Suprapubic skin (tissue), 4 donors: ENCODE measurements around the gene RPA4.

Experiments used
- CTCF ChIP-seq, 2 donors: fragments of 200-600 bp in 1 of 2; fragments of 450-650 bp in 1 of 2; sonication (generic) in 1 of 2; IDR thresholded peaks; one replicate each; pipeline ENCODE4 v1.5.1; 2016 to 2019; ENCODE audit warnings: antibody characterized with exemption in 2 of 2, mild to moderate bottlenecking in 1 of 2, moderate library complexity in 1 of 2
- EP300 ChIP-seq: sonication (generic); formaldehyde crosslinking; IDR thresholded peaks from one replicate; pipeline ENCODE4 v1.6.1; 2017; ENCODE audit warnings: antibody characterized with exemption
- POLR2A ChIP-seq, 2 donors: fragments of 450-650 bp; IDR thresholded peaks; one replicate each; pipeline ENCODE4 v1.6.1; 2017; ENCODE audit warnings: antibody characterized with exemption in 2 of 2, mild to moderate bottlenecking in 2 of 2, moderate library complexity in 2 of 2
- POLR2AphosphoS5 ChIP-seq, 3 donors: sonication (generic); formaldehyde crosslinking; IDR thresholded peaks; one replicate each; pipeline ENCODE4 v1.6.1; 2017; ENCODE audit warnings: antibody characterized with exemption in 3 of 3

GRCh38 chrX:96909291-96909690 is 25.6 kb downstream of the RPA4 start:
- TF ChIP-seq POLR2A (IDR thresholded peaks at IDR 0.05) (no peak), CTCF (IDR thresholded peaks at IDR 0.05) (no peak), EP300 (no peak), POLR2AphosphoS5 (IDR thresholded peaks at IDR 0.05) (no peak)
